Measurements from ENCODE around the gene PYGM.

PYGM gene

DNA sequence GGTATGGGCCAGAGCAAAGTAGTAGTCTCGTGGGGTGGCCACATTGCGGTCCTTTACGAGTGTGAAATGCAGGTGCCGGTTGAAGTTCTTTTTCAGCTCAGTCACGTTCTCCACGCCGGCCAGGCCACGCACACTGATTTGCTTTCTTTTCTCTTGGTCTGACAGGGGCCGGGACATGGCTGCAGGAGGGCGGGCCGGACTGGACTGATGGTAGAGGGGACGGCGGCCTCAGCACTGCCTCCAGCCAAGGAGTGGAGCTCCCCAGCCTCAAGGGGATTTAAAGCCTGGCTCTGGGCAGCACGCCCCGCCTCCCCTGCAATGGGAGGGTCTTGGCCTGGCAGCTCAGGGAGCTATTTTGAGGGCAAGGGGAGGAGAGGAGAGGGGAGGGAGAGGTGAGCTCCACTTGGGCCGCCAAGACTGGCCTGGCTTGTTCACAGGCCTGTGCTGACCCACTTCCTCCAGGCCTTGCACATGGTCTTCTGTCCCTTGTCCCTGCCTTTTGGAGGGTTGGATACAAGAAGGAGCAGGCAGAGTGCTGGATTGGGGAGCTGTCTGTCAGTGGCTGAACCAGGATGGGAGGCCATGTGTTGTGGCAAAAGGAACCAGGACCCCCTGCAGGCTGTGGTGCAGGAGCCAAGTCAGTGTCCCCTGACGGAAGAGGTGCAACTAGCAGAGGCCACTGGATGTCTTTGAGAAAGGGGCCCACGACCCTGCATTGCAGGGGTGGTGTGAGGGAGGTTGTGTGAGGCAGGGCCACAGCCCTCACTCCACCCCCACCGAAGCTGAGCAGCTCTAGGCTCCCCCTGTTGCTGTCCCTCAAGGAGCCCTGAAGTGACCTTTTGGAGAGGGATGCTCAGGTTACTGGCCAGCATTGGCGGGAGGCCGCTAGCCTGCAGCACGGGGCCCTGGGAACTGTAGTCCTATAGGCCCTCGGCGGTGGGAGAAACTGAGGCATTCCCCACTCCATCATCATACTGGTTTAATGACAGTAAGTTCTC lies at the start of gene PYGM:
Gene PYGM (minus strand): TSS at position 253 of the 998 bp plus-strand sequence. CDS start 76 bp downstream, at position 177.
- no peak for DNase-seq (ENCODE audit: low spot score)

DNA sequence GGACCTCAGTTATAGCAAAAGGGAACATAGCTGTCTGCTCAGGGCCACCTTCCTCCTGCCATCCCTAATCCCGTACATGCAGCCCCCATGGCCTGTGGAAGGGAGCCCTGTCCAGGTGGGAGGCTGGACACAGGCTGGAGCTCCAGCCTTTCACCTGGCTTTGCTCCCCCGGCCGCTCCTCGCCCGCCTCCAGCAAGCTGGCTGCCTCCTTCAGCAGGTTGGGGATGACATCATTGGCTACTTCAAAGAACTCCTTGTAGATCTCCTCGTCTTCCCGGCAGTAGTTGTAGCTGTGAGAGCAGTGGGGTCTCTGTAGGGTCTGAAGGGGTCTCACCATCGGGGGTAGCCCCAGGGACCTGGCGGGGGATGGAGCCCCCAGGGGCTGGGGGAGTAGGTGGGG lies 45.7 kb upstream of the PYGM start:
- no peak for DNase-seq (ENCODE audit: low spot score)

DNA sequence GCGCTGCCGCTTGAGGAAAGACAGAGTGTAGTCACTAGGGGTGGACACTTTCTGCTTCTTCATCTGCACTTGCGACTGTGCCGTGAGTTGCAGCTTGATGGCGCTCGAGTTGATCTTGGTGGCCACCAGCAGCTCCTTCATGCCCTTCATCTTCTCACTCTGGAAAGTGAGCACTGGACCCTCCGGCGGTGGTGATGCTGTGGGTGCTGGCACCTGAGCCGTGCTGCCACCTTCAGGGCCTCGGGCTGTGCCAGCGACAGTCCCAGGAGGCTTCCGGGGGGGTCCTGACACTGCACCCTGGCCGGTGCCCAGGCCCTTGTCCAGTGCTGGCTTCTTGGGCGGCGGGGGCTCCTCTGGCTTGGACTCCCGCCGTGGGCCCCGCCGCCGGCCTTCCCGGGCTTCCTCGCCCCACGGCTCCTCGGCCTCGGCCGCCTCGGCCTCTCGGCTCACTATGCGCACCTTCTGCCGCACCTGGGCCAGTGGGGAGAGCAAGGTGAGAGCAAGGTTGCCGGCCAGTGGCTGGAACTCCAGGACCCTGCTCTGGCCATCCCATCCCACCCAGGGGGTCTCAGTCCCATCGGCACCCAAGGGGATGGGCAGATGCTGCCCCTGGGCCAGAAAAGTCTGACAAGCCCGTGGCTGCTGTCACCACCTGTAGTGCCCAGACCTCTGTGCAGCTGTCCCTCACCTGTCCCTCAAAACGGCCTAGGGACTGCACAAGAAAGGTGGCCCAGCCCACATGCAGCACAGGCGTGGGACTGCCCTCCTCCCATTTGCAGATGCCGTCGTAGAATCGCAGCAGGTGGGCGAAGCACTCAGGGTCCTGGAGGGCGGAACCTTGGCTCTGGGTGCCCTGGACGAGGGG lies 44.8 kb upstream of the PYGM start:
- no peak for DNase-seq (ENCODE audit: low spot score)

DNA sequence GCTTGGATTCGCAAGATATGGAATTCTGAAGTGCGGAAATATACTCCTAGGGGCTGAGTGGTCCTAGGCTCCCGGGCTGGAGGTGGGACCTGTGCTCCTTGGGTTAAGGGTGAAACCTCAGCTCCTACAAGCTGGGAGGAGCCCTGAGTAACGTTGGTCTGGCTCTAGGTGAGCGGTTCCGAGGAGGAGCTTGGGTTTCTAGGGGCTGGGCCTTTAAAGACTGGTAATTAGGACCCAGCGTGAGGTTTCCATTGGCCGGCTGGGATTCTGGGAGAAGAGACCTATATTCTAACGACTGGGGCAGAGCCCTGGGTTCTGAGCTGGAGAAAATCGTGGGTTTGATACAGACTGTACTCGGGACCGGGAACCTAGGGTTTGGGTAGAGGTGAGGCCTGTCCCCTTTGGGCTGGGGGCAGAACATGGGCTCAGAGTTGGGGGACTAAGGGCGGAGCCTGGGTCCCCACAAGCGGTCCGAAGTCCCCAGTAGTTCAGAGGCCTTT lies 44.1 kb upstream of the PYGM start:
- no peak for DNase-seq (ENCODE audit: low spot score)

DNA sequence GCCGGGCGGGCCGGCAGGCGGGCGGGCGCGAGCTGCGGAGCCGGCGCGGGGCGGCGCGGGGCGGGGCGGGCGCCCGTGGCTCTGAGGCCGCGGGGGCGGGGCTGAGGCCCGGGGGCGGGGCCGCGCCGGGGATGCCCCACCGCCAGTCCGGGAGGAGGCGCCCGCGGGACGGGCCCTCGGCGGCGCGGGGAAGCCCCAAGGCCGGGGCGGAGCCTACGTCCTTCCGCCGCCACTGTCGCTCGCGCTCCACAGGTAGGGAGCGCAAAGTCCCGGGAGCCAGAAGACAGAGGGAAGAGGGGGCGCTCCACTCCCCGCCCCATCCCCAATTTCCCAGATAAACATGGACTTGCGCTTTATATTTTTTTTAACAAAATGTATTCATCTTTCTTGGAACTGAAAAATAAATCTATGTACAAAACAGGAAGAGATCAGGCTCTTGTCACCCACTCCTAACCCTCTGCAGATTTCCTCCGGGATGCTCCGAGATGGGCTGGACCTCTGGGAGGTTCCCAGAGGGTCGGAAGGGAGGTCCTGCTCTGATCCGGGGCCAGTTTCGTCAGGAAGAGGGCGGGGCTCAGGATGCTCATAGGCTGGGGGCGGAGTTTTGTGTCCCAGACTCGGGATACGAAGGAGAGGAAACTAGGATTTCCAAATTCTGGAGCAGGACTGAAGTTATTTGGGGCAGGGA lies 43.5 kb upstream of the PYGM start, which contains the start of gene MAP4K2:
Gene MAP4K2 (minus strand): TSS at position 57 of the 688 bp plus-strand sequence. CDS start 65 bp downstream, outside the sequence.
- peak; percentile 84 for DNase-seq (ENCODE audit: low spot score)

DNA sequence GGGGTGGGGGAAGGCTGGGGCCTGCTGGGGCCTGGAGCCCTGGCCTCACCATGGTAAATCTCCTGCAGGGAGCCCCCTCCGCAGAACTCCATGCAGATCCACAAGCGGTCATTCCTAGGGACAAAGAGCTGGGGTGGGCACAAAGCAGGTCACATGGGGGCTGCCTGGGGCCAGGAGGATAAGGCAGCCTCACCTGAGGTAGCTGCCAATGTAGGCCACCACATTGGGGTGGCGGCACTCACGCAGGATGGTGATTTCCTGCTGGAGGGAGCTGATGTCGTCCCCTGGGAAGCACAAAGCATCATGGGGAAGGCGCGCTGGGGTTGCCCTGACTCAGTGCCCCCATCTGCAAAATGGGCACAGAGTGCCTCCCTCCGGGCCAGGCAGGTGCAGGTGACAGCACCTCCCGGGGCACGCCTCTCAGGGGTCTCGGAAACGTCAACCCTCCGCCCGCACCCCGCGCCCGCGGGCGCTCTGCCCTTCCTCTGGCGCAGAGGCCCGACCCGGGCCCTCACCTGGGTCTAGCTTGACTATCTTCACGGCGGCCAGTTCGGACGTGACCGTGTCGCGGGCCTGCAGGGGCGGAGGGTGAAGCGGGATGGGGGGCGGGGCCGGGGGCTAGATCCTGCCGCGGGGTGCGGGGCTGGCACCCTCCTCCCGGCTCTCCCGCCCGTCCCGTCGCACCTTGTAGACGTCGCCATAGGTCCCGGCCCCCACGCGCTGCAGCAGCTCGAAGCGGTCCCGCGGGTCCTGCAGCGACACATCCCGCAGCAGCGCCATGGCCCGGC lies 42.8 kb upstream of the PYGM start:
- DNase-seq (ENCODE audit: low spot score): peak; percentile 37

DNA sequence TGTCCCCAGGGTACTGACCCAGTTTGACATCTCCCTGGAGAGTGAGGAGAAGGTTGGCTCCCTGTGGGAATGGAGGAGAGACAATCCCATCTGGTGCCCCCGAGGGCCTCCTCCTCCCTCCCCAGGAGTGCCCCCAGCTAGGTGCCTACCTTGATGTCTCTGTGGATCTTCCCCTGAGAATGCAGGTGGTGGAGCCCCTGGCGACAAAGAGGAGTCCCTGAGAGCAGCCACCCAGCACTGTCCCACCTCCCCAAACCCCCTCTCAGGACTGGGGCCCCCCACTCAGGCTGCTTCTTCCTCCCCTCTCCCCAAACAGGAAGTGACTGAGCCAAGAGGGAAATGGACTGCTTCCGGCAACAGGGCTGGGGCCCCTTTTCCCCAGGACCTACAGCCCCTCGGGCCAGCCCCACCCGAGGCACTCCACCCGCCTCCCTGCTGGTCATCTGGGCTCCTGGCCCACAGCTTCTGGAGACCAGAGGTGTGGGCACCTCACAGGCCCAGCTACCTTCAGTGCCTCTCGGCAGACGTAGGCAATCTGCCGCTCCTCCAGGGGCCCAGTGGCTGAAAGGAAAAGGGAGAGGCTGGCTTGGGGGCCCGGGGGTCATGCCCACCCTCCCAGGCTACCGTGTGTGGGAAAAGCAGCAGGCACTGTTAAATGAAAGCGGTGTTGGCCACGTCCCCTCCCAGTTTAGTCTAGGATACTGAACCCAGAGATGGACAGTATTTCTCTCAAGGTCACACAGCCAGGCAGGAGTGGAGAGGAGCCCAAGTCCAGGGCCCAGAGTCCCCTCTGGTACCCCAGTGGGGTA lies 42.0 kb upstream of the PYGM start:
- DNase-seq (ENCODE audit: low spot score): no peak

DNA sequence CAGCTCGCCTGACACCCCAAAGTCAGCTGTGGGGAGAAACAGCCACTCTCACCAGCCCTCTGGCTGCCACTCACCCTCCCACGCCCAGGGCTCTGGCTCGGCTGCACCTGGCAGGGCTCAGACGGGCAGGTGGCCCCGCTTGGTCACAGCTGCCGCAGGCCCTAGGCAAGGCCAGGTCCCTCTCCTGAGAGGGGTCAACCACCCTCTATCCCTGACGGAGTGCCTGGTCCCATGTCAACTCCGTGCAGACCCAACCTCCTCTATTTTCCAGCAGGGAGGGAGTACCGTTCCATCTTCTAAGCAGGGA lies 41.3 kb upstream of the PYGM start:
- no peak for DNase-seq (ENCODE audit: low spot score)

DNA sequence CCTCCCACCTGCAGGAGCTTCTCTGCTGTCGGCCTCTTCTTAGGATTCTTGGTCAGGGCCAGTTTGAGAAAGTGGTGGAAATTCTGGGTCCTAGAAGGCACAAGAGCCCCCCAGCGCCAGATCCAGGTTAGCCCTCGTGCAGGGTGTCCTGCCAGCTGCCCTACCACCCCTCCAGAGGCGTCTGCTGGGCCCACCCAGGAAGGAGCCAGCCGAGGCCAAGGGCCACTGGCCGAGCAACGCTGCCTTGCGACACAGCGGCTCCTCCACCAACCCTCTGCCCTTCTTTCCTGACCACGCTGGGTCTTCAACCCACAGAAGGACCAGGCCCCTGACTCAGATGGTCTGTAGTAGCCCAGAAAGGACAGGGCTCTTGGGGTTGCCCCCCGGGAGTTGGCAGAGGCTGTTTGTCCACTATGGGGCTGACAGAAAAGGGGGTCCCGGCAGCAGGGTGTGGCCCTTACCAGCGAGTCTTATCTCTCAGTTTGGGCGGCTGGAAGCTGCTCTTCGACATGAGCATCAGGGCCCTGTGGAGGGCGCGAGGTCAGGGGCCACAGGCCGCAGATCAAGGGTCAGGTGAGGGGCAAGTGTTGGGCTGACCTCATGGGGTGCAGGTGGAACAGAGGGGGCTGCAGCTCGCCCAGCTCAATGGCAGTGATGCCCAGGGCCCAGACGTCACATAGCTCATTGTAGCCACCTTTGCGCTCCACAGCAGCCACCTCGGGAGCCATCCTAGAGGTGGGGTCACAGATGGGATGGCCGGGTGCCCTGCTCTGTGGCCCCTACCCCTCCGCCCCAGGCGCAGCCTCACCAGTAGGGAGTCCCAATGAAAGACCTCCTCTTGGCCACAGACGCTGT lies 40.8 kb upstream of the PYGM start:
- DNase-seq (ENCODE audit: low spot score): no peak

DNA sequence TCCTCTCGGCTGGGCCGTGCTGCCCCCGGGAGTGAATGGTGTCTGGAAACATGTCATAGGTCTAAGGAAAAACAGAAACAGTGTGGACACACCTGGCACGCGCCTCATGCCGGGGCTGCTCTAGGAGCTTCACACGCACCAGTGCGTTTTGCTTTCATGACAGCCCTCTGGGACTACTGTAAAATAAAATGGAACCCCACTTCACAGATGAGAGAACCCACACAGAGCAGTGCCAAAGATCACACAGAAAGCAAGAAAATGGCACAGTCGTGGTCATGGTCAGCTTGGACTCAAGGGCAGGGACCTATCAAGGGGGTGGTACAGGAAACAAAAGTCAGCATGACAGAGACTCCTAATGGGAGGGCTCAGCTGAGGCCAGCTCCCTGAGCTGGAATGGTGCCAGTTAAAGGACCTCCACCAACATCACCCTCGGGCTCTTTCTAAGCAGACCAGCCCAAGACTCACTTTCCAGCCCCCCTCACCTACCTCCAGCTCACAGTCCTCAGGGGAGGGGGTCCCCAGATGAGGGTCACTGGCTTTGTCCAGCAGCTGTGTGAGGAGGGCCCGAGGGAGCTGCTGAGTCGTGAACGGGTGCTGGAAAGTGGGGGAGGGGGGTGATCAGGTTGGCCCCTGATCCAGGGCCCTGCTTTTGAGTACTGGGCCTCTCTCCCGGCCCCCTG lies 40.0 kb upstream of the PYGM start:
- no peak for DNase-seq (ENCODE audit: low spot score)

DNA sequence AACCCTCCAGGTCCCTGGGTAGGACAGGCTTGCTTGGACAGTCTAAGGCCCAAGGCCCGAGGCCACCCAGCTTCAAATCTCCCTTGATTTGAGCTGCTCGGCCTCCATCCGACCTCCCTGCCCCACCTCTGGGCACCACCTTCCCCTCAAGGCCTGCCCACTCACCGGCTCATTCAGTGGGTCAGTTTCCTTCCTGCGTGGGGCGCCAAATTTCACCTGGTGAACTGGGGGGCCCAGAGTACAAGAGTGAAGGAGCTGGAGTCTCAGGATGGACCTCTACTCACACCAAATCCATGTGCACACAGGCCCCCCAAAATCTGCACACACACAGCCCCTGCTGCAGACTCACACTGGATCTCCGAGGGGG lies 39.5 kb upstream of the PYGM start:
- no peak for DNase-seq (ENCODE audit: low spot score)

DNA sequence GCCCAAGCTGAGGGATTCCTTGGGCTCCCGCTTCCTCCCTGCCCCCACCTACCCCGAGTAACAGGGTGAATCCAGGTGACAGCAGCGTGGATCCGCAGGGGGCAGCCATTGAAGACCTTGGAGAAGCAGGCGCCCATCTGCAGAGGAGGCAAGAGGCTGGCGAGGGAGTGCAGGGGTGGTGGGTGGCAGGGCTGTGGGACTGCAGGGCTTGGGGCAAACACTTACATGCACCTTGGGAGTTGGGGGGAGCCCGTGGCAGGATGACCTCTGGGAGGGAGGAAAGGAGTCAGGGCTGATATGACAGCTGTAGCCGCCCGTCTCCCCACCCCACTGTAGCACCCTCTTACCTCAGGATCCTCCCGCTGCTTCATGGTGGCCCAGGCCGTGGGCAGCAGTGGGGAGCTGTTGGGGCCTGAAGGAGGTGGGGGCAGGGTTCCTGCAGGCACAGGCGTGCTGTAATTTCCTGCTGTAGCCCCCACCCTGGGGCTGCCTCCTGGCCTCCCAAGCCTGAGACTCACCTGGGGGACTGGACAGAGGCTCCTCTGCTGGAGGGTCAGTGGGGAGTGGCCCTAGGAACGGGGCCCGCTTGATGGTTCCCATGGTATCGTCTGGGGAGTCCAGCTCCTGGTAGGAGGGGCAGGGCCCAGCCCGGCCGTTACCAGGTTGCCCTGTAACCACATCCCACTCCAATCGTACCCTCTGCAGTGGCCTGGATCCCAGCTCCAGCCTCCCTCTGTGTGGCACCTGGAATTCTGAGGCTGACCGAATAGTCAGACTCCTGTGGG lies 37.2 kb upstream of the PYGM start:
- no peak for DNase-seq (ENCODE audit: low spot score)

DNA sequence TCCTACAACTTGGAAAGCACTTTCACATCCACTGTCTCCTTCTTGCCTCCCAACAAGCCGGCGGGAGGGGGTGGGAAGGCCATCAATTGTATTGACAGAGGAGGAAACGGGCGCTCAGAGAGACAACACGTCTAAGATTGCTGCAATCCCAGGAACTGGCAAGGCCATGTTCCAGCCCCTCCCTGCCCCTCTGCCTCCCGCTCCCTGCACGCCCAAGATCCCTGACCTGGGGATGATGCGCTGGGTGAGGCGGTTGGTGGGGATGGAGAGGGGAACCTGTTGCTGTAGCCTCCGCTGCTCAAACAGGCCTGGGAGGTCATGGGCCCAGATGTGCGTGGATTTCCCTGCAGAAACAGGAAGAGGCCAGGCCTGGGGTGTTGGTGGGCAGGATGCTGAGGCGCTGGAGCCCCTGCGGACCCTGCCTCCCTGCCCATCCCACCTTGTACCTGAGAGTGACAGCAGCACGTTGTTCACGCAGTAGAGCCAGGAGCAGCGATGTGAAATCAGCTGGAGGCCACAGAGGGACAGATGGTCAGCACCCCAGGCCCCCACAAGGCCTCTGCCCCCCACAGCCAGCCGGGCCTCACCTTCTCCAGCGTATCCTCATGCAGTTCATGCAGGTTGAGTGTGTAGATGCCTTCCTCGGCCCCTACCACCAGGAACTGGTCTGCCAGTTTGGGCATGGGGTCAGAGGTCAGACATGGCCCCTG lies 36.4 kb upstream of the PYGM start:
- DNase-seq (ENCODE audit: low spot score): no peak

DNA sequence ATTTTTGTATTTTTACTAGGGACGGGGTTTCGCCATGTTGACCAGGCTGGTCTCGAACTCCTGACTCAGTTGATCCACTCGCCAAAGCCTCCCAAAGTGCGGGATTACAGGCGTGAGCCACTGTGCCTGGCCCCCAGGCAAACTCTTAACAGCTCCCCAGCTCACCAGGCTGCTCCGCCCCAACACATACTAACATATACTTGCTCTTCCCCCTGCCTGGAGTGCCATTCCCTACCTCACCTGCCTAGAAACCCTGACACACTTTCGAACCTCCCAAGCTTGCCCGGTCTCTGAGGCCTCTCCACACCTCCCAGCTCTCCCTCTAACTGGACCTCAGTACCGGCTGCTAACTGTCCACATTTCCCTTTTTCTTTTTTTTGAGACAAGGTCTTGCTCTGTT lies 34.8 kb upstream of the PYGM start:
- no peak for DNase-seq (ENCODE audit: low spot score)

DNA sequence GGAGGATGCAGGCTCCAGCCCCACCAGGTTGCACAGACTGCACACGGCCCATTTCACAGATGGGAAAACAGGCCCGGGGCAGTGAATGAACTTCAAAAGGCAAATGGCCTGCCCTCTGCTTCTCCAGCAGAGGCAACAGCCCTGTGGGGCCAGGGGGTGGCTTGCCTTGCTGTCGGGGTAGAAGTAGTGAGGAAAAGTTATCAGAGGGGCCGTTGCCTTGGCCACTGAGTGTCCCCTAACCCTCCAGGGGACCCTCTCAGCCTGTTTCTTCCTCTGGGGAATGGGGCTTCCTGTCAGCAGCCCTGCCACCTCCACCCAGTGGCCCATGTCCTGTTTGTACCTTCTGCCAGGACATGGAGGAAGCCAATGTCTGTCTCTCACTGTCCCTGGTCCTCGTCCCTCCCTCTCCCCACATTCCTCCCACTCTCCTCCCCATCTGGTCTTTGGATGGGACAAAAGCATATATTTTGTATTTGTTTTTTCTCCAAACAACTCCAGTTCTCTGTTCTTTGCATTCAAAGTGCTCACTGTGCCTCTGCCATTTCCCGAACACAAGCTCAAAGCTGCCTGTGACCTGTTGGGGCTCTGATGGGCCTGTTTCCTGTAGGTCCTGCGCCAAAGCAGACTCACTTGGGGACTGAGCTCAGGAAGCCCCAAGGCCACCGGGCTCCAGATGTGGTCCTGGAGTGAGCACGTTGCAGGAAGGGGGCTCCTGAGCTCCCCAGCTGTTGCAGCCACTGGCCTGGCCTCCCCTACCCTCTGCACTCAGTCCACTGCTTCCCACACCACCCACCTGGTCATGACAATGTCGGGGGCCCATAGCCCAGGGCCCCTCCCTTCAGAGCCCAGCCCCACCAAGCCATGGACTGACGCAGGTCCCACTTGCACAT lies 33.7 kb upstream of the PYGM start:
- no peak for DNase-seq (ENCODE audit: low spot score)

DNA sequence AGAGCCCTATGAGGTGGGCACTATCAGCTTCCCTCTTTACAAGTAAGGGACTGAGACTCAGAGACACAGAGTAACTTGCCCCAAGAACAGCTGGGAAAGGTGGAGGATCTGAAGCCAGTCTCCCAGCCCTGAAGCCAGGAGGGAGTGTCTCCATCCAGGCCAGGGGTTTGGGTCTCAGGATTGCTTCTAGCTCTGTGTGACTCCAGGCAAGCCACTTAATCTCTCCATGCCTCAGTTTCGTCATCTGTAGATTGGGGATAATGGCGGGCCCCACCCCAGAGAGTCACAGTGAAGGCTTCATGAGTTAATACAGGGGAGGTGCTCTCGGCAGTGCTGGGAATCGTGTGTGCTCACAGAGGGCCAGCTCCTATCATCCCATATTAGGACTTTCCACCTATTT lies 32.7 kb upstream of the PYGM start:
- no peak for DNase-seq (ENCODE audit: low spot score)
